ENCODE data around the gene DUSP18. TPM values are rescaled to one million over a fixed set of nuclear protein-coding genes. Genes with fewer than 3 reads are reported as not detected.
"Not testable (repeated sequence)": the region's sequence is repeated elsewhere in the genome, so short reads cannot be mapped to it uniquely, and the experiment has no call there.

DUSP18 gene
- total RNA-seq, 1 donor from 2014 or later = 10.5 TPM

DNA sequence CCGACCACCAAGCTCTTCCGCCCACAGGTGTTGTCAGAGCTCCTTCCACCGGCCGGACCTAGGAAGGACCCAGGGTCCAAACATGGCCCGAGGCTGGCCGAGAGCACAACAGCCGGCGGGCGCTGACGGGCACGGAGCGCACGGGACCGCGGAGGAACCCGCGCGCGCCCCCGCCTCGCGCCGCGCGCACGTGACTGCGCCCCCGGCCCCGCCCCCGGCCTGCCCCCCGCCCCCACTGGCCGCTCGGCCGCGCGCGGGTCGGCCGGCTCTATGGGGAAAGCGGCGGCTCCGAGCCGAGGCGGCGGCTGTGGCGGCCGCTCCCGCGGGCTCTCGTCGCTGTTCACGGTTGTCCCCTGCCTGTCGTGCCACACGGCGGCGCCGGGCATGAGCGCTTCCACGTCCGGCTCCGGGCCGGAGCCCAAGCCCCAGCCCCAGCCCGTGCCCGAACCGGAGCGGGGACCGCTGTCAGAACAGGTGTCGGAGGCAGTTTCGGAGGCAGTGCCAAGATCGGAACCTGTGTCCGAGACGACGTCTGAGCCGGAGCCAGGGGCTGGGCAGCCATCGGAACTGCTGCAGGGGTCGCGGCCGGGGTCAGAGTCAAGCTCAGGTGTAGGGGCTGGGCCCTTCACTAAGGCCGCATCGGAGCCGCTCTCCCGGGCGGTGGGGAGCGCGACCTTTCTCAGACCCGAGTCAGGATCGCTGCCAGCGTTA lies 27.1 kb upstream of the DUSP18 start, which contains the start of gene OSBP2:
Gene OSBP2, plus strand, starts transcription at position 235 of the 711 bp plus-strand sequence. Its CDS starts 36 bp downstream, at position 271.
- peak within 1 kb of the TSS; percentile 85 for H3K4me3 Mint-ChIP-seq (ENCODE audit: low read depth)
- peak within 1 kb of the TSS; percentile 74 for H3K27ac Mint-ChIP-seq
- H3K36me3 Mint-ChIP-seq (ENCODE audit: low read depth) = no peaks in the 10 kb centered on the region
- intact Hi-C loops (cut with micrococcal nuclease) = loop anchor here (1.0 to 5.0 kb wide), 2 partner anchors 48 to 60 kb away; no protein-coding TSS in a partner anchor
- no peaks in the 10 kb centered on the region for H3K9me3 Mint-ChIP-seq
- peaks cover 16% of the 10 kb centered on the region for H3K27me3 Mint-ChIP-seq (ENCODE audit: low read depth)
- peaks cover 8% of the 10 kb centered on the region for H3K4me1 Mint-ChIP-seq (ENCODE audit: low read depth)
- DNase-seq (ENCODE audit: low spot score) = no peak

DNA sequence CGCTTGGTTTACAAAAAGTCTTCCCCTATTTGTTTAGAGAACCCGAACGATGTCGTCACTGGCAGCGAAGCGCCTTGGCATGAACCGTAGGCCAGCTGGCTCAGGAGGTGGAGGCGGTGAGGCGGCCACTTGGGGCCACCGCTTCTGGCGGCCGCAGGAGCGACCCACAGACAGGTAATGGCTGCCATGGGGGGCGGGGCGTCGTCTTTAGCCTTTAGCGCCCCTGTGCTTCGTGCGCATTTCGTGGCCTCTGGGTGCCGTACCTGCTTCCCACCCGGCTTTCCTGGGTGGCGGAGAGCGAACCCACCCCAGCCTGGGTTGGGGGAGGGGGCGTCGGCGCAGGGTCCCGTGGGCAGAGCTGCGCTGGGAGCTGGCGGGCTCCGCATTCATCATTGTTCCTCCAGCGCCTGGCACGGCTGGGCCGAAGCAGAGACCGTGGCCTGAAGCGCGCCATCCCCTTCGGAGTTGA lies 26.5 kb upstream of the DUSP18 start:
- Mint-ChIP-seq H3K9me3 (no peaks in the 10 kb centered on the region), H3K27me3 (ENCODE audit: low read depth) (peaks cover 16% of the 10 kb centered on the region), H3K27ac (peak overlapping the region; percentile 74), H3K4me3 (ENCODE audit: low read depth) (peak overlapping the region; percentile 85), H3K4me1 (ENCODE audit: low read depth) (peaks cover 8% of the 10 kb centered on the region), H3K36me3 (ENCODE audit: low read depth) (no peaks in the 10 kb centered on the region)
- intact Hi-C loops (cut with micrococcal nuclease) = loop anchor here (1.0 to 5.0 kb wide), 2 partner anchors 48 to 60 kb away; no protein-coding TSS in a partner anchor
- DNase-seq (ENCODE audit: low spot score) = peak; percentile 40

DNA sequence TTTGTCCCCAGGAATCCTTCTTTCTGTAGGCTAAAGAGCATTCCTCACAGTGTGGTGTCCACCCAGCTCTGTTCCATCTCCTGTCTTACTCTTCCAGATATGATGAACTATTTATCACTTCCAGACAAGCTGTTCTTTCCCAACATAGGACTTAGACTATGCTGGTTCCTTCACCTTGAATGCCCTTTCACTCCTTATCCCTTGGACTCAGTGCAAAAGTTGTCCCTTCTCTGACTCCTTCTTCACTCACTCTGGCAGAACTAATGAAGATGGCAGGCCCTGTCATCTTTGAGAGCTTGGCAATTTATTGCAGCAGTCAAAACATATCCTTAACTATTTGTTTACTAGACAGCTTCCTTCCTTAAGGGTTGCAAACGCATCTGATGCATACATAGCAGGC lies 23.5 kb upstream of the DUSP18 start:
- Mint-ChIP-seq H3K4me3 (ENCODE audit: low read depth) (no peak overlapping the region), H3K9me3 (no peaks in the 10 kb centered on the region), H3K4me1 (ENCODE audit: low read depth) (peaks cover 8% of the 10 kb centered on the region), H3K36me3 (ENCODE audit: low read depth) (no peaks in the 10 kb centered on the region), H3K27ac (no peak overlapping the region), H3K27me3 (ENCODE audit: low read depth) (peaks cover 13% of the 10 kb centered on the region)
- DNase-seq (ENCODE audit: low spot score) = no peak
- intact Hi-C loops (cut with micrococcal nuclease) = loop anchor here (5.0 kb wide), 1 partner anchor 51 kb away; no protein-coding TSS in a partner anchor

DNA sequence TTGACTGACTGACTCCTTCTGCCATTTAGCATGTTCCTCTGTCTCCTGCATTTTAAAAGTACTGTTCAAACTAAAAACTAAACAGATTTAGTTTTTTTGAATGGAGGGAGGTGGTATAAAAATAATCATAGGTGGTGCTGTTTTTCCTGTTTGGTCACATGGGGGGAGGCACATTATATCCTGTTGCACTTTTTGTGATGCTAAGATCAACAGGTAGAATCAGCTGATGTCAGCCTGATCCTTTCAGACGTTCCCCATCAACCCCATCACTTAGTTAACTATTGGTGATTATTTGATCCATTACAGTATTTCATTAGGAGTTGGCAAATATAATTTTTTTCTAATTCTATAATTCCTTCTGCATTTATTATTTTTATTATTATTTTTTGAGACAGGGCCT lies 21.9 kb upstream of the DUSP18 start:
- Mint-ChIP-seq H3K36me3 (ENCODE audit: low read depth) (no peaks in the 10 kb centered on the region), H3K27ac (no peak overlapping the region), H3K27me3 (ENCODE audit: low read depth) (peaks cover 8% of the 10 kb centered on the region), H3K4me3 (ENCODE audit: low read depth) (no peak overlapping the region), H3K9me3 (no peaks in the 10 kb centered on the region), H3K4me1 (ENCODE audit: low read depth) (peaks cover 3% of the 10 kb centered on the region)
- no peak for DNase-seq (ENCODE audit: low spot score)
- intact Hi-C loops (cut with micrococcal nuclease) = loop anchor here (5.0 kb wide), 1 partner anchor 53 kb away; no protein-coding TSS in a partner anchor

DNA sequence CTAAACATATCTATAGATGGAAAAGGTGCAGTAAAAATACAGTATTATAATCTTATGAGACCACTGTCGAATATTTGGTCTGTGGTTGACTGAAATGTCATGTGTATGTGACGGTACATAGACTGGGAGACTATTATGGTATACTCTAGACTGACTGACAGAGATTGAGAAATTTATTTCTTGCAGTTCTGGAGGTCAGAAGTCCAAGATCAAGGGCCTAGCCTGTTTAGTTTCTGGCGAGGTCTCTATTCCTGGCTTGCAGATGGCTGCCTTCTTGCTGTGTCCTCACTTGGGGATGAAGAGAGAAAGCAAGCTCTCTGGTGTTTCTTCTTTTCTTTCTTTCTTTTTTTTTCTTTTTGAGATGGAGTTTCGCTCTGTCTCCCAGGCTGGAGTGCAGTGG lies 19.7 kb upstream of the DUSP18 start:
- H3K27ac Mint-ChIP-seq = no peak overlapping the region

DNA sequence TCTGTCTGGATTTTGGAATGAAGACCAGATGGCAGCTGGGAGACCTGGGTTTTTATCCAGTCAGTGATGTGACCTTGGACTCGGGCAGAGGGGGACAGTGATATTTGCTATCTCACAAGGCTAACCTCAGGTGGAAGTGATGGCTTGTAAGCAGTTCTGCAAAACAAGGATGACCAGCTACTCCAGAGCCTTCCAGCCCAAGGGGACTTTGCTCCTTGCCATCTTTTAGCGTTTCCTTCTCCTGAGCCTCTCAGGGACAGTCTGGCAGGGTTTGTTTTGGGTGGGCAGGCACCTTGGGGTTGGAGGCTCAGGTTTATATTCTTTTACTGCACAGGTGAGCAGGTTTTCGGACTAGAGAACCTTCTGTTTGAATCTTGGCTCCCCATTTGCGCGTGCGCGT lies 17.5 kb upstream of the DUSP18 start:
- Mint-ChIP-seq H3K27me3 (ENCODE audit: low read depth) (no peaks in the 10 kb centered on the region), H3K4me3 (ENCODE audit: low read depth) (no peak overlapping the region), H3K36me3 (ENCODE audit: low read depth) (no peaks in the 10 kb centered on the region), H3K4me1 (ENCODE audit: low read depth) (no peaks in the 10 kb centered on the region), H3K9me3 (no peaks in the 10 kb centered on the region), H3K27ac (no peak overlapping the region)
- intact Hi-C loops (cut with micrococcal nuclease) = no loop called here
- no peak for DNase-seq (ENCODE audit: low spot score)

More for the DNA sequence above, 19.7 kb upstream of the DUSP18 start:
- no peaks in the 10 kb centered on the region for H3K4me1 Mint-ChIP-seq (ENCODE audit: low read depth)
- intact Hi-C loops (cut with micrococcal nuclease) = no loop called here
- H3K9me3 Mint-ChIP-seq = no peaks in the 10 kb centered on the region
- H3K36me3 Mint-ChIP-seq (ENCODE audit: low read depth) = no peaks in the 10 kb centered on the region
- H3K27me3 Mint-ChIP-seq (ENCODE audit: low read depth) = peaks cover 1% of the 10 kb centered on the region
- no peak overlapping the region for H3K4me3 Mint-ChIP-seq (ENCODE audit: low read depth)
- DNase-seq (ENCODE audit: low spot score) = no peak

DNA sequence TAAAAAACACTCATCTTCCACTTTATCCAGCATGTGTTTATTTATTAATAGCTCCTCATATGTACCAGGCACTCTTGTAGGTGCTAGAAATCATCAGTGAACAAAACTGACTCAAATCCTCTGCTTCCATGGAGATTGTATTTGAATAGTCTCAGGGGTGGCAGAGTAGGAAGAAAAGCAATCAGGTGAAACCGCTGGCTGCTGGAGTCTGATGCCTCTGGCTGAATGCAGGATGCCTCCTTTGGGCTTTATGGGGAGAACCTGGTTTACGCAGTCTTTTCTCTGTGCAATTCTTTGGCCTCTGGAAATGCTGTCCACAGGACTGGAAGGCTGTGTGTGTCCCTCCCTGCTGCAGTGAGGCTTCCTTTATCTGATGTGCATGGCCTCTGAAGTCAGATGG lies 14.2 kb upstream of the DUSP18 start:
- no peak for DNase-seq (ENCODE audit: low spot score)
- H3K9me3 Mint-ChIP-seq = no peaks in the 10 kb centered on the region
- H3K4me3 Mint-ChIP-seq (ENCODE audit: low read depth) = no peak overlapping the region
- peaks cover 22% of the 10 kb centered on the region for H3K27me3 Mint-ChIP-seq (ENCODE audit: low read depth)
- intact Hi-C loops (cut with micrococcal nuclease) = no loop called here
- H3K36me3 Mint-ChIP-seq (ENCODE audit: low read depth) = no peaks in the 10 kb centered on the region
- no peaks in the 10 kb centered on the region for H3K4me1 Mint-ChIP-seq (ENCODE audit: low read depth)
- no peak overlapping the region for H3K27ac Mint-ChIP-seq

DNA sequence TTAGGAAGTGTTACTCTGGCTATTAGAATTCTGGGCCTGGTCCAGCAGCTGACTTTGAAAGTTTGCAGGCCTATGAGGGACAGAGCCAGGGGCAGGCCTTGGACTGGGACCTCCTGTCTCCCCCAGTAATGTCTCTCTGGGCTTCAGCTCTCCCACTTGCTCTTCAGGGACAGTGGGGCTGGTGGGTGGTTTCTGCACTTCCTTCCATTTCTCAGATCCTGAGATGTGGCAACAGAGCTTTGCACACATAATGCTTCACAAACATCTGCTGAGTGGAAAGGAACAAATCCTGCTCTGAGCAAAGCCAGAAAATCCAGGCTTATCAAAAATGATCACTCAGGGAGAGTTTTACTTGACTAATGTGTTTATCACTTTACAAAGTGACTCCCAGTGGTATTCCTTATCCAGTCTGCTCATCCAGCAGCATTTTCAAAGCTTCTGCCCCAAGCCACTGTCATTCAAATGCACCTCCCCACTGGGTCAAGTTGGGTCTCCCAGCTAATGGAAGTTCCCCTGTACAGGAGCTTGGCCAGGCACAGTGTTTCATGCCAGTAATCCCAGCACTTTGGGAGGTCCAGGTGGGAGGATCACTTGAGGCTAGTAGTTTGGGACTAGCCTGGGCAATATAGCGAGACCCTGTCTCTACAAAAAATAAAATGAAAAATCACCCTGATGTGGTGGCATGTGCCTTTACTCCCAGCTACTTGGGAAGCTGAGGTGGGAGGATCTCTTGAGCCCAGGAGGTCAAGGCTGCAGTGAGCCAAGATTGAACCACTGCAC lies 13.5 kb upstream of the DUSP18 start:
- H3K27me3 Mint-ChIP-seq (ENCODE audit: low read depth) = peaks cover 25% of the 10 kb centered on the region
- no peak overlapping the region for H3K27ac Mint-ChIP-seq

DNA sequence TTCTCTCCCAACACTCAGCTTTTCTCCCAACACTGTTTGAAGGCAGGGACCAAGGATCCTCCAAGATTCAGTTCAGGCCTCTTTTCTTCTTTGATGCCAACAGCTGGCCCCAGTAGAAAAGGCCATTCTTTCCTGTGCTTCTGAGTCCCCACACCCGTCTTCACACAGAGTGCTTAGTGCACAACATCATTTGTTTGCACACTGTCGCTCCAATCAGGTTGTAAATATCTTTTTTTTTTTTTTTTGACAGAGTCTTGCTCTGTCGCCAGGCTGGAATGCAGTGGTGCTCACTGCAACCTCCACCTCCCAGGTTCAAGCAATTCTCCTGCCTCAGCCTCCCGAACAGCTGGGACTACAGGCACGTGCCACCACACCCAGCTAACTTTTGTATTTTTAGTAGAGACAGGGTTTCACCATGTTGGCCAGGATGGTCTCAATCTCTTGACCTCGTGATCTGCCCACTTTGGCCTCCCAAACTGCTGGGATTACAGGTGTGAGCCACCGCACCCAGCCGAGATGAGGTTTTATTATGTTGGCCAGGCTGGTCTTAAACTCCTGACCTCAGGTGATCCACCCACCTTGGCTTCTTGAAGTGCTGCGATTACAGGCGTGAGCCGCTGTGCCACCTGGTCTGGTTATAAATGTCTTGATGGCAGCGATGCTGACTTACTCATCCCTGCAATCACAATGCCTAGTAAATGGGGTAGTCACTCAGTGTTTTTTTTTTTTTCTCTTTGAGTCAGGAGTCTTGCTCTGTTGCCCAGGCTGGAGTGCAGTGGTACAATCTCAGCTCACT lies 12.4 kb upstream of the DUSP18 start:
- peaks cover 31% of the 10 kb centered on the region for H3K27me3 Mint-ChIP-seq (ENCODE audit: low read depth)
- DNase-seq (ENCODE audit: low spot score); H3K9me3 Mint-ChIP-seq; H3K4me1 Mint-ChIP-seq (ENCODE audit: low read depth); intact Hi-C loops (cut with micrococcal nuclease); H3K27ac Mint-ChIP-seq; H3K4me3 Mint-ChIP-seq (ENCODE audit: low read depth); H3K36me3 Mint-ChIP-seq (ENCODE audit: low read depth): not testable (repeated sequence)

More for the DNA sequence above, 13.5 kb upstream of the DUSP18 start:
- H3K4me3 Mint-ChIP-seq (ENCODE audit: low read depth) = no peak overlapping the region
- no peak for DNase-seq (ENCODE audit: low spot score)
- intact Hi-C loops (cut with micrococcal nuclease) = no loop called here
- no peaks in the 10 kb centered on the region for H3K4me1 Mint-ChIP-seq (ENCODE audit: low read depth)
- H3K36me3 Mint-ChIP-seq (ENCODE audit: low read depth) = no peaks in the 10 kb centered on the region
- H3K9me3 Mint-ChIP-seq = no peaks in the 10 kb centered on the region

DNA sequence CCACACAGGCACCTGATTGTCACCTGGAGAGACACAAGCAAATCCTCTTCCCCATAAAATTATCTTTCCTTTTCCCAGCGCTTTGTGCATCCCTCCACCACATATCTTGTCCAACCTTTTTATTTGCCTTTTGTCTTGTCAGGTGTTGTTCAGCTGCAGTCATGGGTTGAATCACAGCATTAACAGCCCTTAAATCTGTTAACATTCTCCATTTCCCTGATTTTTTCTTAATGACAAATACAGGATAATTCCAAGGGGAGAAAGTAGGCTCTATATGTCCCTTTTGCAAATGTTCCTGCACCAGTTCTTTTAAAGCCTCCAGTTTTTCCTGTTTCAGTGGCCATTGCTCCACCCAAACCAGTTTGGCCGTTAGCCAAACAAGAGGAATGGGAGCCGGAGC lies 8.9 kb upstream of the DUSP18 start:
- H3K27ac Mint-ChIP-seq; intact Hi-C loops (cut with micrococcal nuclease); H3K4me3 Mint-ChIP-seq (ENCODE audit: low read depth); H3K4me1 Mint-ChIP-seq (ENCODE audit: low read depth); H3K36me3 Mint-ChIP-seq (ENCODE audit: low read depth); DNase-seq (ENCODE audit: low spot score); H3K9me3 Mint-ChIP-seq: not testable (repeated sequence)
- peaks cover 31% of the 10 kb centered on the region for H3K27me3 Mint-ChIP-seq (ENCODE audit: low read depth)

DNA sequence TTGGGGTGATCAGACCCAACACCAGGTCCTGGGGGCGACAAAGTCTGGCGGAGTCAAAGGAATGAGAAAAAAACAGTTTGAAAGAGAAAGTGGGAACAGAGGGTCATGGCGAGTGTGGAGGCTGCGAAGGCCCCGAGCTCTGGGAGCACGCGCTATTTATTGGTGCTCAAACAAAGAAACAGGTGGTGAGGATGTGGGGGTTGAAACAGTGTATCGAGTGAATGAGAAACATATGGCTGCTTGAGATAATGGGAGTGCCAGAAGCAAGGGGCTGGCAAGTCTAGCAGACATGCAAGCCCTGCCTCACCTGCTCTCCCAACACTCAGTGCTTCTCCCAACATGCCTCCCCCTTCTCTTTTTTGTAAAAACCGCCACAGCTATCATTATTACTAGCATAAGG lies 7.8 kb upstream of the DUSP18 start:
- no peaks in the 10 kb centered on the region for H3K4me1 Mint-ChIP-seq (ENCODE audit: low read depth)
- intact Hi-C loops (cut with micrococcal nuclease) = no loop called here
- no peak for DNase-seq (ENCODE audit: low spot score)
- no peaks in the 10 kb centered on the region for H3K36me3 Mint-ChIP-seq (ENCODE audit: low read depth)
- peaks cover 31% of the 10 kb centered on the region for H3K27me3 Mint-ChIP-seq (ENCODE audit: low read depth)
- H3K4me3 Mint-ChIP-seq (ENCODE audit: low read depth) = no peak overlapping the region
- H3K27ac Mint-ChIP-seq = no peak overlapping the region
- no peaks in the 10 kb centered on the region for H3K9me3 Mint-ChIP-seq

DNA sequence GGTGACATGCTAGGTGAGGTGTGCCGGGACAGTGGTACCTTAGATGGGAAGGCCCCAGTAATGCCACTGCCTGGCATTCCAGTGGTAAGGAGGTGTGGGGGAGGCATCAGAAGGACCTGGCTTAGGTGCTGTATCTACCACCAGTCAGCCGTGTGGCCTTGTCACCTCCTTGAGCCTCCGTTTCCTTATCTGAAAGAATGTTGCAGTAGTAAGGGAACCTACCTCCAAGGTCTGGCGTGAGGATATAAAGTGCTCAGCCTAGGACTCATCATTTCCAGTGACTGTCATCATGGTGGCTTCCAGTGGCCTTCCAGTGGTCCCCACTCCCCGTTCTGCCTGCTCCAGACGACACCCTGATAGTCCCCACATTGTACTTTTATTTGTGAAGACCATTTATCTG lies 6.8 kb upstream of the DUSP18 start:
- Mint-ChIP-seq H3K9me3 (no peaks in the 10 kb centered on the region), H3K36me3 (ENCODE audit: low read depth) (no peaks in the 10 kb centered on the region), H3K4me3 (ENCODE audit: low read depth) (no peak overlapping the region), H3K27me3 (ENCODE audit: low read depth) (peaks cover 30% of the 10 kb centered on the region), H3K4me1 (ENCODE audit: low read depth) (no peaks in the 10 kb centered on the region), H3K27ac (no peak overlapping the region)
- DNase-seq (ENCODE audit: low spot score) = no peak
- intact Hi-C loops (cut with micrococcal nuclease) = no loop called here

All from activated T-helper 2 cell treated with anti-CD3 and anti-CD28 coated beads, Interferon-gamma antibody, Interleukin-2, Interleukin-4, amounts not matched to agents 10 μg/mL and 5 μg/mL and 100 μg/mL, durations not matched to agents 14 hours and 24 hours and 36 hours (primary cell).